NCI-H748 treated with DMSO at 0.1 percent for 48 hours (cell line): Measurements from ENCODE around the gene RUVBL1.

Source experiments
- DNase-seq: peaks from one replicate; lab custom pipeline; 2025; lab: John Stamatoyannopoulos, UW

RUVBL1 gene

DNA sequence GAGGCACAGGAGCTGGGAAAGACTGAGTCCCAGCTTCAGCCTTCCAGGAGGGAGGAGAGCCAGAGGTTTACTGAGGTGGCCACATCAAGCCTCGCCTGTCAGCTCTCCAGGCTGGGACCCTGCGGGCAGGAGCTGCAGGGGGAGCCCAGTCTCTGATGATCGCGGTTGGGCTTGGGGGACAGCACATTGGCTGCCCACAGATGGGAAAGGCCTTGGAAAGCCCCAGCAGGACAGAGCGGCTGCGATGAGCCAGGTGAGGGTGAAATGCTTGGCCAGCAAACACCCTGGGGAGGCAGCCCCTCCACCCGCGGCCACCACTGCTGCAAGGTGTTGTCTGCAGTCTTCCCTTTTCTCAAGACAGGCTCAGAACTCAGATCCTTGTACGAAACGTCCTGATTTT is 40.2 kb downstream of the RUVBL1 start:
- DNase-seq = no peak

DNA sequence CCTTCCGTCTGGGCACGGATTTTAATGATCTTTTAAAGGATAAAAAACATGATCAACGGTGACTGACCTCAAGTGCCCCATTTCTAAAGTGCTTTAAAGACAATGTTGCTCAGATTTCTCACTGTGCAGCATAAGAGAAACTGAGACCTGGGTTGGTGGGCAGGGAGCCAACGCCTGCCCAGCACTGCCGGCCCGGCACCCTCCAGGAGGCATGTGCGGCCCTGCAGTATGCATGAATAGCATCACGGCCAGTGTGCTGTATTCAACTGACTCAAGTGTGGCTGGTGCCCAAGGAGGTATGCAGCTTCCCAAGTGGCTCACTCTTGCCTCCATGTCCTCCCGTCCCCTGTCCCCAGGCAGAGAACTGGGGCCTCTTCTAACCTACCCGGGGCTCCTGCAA is 41.1 kb downstream of the RUVBL1 start:
- DNase-seq = no peak

- DNase-seq = no peak
These were observed 41.8 kb downstream of the RUVBL1 start for GRCh38 chr3:128081846-128082245.

GRCh38 chr3:128081226-128081625 is 42.4 kb downstream of the RUVBL1 start:
- DNase-seq = no peak

DNA sequence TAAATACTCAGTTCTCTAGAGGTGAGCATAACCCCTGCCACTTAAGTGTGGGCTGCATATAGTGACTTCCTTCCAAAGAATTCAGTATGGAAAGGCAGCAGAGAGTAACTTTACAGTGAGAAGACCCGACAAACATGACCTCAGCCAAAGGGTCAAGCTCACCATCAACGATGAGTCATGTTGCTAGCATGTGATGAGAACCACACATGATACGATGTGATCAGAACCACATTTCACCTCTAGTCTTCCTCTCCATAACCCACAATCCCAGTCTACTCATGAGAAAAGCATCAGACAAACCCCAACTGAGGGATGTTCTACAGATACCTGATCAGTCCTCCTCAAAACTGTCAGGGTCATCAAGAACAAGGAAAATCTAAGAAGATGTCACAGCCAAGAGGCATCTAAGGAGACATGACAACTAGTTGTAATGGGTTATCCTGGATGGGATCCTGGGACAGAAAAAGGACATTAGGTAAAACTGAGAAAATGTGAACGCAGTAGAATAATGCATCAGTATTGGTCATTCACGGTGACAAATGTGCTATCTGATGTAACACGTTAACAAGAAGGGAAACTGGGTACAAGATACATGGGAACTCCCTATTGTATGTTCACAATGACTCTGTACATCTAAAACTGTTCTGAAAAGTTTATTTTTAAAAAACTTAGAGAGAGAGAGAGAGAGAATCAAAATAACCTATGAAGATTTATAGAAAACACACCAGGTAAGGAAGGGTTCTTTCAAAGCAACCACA is 43.1 kb downstream of the RUVBL1 start:
- DNase-seq = no peak

DNA sequence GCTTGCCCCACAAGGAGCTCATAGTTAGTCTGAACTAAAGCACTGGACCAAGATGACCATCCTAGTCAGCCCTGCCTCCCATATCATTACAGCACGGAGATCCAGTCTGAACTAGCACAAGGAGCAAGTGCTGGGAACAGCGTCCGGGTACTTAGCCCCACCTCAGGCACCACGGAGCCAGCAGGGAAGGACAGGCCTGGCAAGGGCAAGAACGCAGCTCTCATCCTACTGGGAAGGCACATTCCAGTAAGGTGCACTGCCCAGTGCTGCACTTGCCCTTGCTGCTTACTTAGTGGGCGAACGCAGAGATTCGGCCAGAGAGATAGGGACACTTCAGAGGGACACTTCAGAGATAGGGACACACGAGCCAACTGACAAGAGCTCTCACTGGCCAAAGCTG is 43.8 kb downstream of the RUVBL1 start:
- DNase-seq = no peak

DNA sequence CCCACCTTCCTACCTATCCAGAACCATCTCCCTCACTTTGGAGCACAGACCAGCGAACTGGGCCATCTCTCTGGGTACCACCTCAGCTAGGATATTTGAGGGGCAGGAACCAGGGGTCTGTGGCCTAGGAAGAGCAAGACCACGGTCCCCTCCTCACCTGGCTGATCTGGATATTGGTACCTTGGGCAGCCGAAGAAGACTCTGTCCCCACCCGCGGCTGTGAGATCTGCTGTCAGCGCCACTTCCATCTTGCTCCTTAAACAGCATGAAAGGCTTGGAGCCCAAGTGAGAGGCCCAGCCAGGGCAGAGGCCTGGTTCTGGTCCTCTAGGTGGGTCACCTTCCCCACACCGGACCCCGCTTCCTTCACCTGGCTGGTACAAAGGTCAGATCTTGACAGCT is 44.7 kb downstream of the RUVBL1 start:
- no peak for DNase-seq

DNA sequence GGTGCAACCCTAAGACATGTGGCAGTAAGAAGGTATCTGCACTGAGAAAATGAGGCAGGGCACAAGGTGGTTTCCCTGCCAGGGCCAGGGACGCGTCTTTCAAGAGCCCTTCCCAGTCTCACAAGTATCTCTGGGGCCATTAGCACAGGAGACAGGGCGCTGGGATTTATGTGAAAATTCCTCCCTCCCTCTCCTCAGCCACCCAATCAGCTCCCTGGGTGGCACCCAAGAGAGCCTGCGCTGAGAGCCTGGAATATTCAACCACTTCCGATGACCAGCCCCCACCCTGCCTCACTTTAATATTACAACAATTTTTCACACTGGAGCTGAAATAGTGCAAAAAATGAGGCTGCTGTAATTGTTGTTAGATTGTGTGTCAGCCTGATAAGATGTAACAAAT is 45.3 kb downstream of the RUVBL1 start:
- no peak for DNase-seq

DNA sequence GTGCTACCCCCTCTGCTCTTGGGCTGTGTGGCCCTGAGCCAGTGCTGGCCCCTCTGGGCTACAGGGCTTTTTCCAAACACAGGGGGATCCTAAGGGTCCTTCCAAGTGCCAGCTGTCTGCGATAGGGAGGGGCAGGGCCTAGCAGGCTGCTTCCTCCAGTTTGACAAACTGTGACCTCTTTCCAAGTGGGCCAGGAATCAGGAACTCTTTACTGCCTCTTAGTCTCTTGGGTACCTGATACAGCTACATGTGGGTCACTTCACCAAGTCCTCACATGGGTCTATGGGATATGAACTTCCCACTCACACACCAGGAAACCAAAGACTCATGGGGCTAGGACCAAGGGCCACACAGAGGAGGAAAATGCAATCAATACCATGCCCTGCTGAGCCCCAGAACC is 45.9 kb downstream of the RUVBL1 start:
- DNase-seq = no peak

DNA sequence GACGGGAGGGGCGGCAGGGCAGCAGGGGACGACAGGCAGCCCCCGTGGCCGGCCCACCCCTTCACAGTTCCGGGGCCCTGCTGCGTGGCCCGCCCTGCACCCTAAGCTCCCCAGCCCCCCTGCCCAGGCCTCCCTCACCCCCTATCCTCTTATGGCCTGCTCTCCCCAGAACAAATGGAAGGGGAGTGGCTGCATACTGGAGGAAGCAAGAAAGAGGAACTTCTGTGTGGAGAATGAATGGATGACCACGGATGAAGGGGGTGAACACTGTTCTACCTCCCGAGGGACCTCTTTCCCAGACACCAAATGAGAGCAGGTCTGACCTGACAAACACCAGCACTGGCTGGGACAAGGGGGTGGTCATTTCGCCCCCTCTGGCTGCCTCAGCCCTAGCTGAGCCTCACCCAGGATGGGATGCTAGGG is 46.4 kb downstream of the RUVBL1 start:
- DNase-seq = no peak

- no peak for DNase-seq
These were observed 47.0 kb downstream of the RUVBL1 start for GRCh38 chr3:128076483-128077201.

- no peak for DNase-seq
These were observed 47.8 kb downstream of the RUVBL1 start for GRCh38 chr3:128075522-128076482.

- DNase-seq = no peak
These were observed 48.6 kb downstream of the RUVBL1 start for GRCh38 chr3:128074851-128075521.

DNA sequence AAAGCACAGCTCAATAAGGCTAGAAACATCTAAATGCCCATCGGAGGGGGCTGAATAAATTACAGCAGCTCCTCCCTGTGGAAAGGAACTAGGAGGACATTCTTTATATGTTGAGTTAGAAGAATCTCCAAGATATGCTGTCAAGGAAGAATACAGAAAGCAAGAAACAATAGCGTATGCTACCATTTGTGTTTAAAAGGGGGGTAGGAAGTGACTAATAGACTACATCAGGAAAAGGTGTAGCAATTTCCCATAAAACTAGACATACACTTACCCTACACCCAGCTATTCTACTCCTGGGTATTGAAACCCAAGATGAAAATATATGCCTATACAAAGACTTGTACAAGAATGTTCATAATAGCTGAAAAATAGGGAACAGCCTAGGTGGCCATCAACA is 49.8 kb downstream of the RUVBL1 start:
- no peak for DNase-seq

GRCh38 chr3:128073185-128073725 is 50.4 kb downstream of the RUVBL1 start:
- no peak for DNase-seq

- DNase-seq = no peak
These were observed 51.0 kb downstream of the RUVBL1 start for GRCh38 chr3:128072454-128073184.

DNA sequence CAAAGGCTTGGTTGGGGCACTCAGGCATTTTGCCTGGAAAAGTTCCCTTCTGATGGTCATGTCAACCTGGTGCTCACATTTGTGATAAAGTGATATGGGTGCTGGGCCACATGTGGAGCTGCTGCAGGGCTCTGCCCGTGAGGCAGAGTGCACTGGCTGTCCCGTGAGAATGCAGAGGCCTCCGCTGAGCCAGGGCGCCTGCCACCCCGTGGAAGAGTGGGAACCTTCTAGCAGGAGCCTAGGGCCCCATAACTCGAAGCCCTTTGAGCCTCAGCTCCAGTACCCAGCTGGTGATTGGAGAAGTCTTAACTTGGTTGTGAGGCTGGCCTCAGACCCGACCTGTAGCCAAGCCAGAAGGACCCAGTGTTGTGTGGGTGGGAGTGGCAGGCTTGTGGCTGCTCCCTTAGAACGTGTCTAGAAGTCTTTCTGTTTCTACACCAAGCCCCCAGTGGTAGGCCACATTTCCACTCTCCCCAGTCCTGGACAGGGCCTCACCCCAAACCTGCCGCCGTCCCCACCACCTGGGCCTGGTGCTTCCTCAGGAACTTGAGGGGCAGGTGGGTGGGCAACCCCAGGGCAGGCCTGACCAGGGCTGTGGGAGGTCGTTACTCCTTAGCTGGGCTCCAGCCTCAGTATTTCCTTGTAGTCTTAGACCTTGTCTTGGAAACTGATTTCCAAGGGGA is 51.7 kb downstream of the RUVBL1 start:
- DNase-seq = no peak

- no peak for DNase-seq
These were observed 52.6 kb downstream of the RUVBL1 start for GRCh38 chr3:128070898-128071591.

GRCh38 chr3:128069271-128069670 is 54.3 kb downstream of the RUVBL1 start:
- no peak for DNase-seq

DNA sequence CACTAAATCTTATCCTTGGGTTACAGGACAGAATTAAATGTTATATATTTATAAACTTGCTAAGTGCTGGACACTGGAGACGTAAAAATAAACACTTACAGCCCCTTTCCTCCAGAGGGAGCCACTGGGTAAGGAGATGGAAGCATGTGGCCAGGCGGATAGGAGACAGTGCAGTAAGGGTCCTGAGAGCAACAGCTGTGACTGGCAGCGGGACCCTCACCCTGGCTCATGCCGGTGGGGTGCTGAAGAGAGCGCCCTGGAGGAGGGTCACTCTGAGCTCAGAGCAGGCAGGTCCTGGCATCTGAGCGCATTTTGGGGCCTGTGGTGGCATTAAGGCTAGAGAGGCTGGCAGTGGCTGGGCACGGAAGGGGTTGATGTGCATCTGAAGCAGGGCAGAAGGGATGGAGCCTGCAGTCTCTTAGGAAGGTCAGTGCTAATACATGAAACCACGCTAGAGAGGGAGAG is 55.4 kb downstream of the RUVBL1 start:
- no peak for DNase-seq
